ENCODE data around the gene RILPL1.
"Not testable (repeated sequence)": the region's sequence is repeated elsewhere in the genome, so short reads cannot be mapped to it uniquely, and the experiment has no call there.

Gene RILPL1

DNA sequence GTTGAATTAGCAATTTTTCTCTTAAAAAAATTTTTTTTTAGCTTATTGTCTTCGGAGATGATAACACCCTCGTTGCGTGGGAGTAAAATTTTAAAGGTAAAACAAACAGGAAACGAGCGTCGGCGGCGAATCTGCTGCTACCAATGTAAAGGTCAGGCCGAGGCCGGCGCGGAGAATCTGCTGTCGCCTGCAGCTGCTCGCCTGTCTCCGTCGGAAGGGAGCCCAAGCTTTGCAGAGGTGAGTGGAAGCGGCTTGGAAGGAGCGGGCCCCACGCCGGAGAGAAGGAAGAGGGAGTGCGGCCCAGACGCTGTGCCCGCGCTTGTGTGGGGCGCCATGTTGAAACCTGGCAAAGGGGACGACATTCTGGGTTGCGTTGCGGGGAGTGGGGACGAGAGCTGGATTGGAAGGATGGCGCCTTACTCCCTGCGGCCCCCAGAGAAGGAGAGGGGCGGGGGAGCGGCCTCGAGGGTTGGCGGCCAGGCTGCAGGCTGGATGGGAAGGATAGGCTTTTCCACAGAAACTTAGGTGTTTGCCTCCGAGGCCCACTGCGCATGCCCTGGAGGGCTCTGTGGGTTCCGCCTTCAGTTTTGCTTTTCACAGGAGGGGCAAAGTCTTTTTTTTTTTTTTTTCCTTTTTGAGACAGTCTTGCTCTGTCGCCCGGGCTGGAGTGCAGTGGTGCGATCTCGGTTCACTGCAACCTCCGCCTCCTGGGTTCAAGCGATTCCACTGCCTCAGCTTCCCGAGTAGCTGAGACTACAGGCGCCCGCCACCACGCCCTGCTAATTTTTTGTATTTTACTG is 75.3 kb downstream of the RILPL1 start, which contains the start of gene SNRNP35:
Gene SNRNP35 (plus strand): TSS at position 160 of the 800 bp plus-strand sequence. CDS start 7,402 bp downstream, outside the sequence.
- Histone ChIP-seq H3K9me3 (ENCODE audit: insufficient read depth, low read length) (no peaks in the 10 kb centered on the region), H3K9ac (ENCODE audit: insufficient read length, low read depth) (peak within 1 kb of the TSS; percentile 95), H3K4me1 (ENCODE audit: insufficient read depth, insufficient read length) (no peaks in the 10 kb centered on the region), H3K36me3 (ENCODE audit: insufficient read depth, insufficient read length, low read length) (peaks cover 18% of the 10 kb centered on the region), H3K4me3 (ENCODE audit: insufficient read length, low read depth) (peak within 1 kb of the TSS; percentile 88), H3K27me3 (ENCODE audit: insufficient read depth, insufficient read length) (no peaks in the 10 kb centered on the region)
- no peak for TF ChIP-seq ZNF274 (IDR thresholded peaks at IDR 0.05; ENCODE audit: low read depth, low read length)
- TF ChIP-seq YY1 (IDR thresholded peaks at IDR 0.05; ENCODE audit: insufficient read depth, insufficient read length), result peak; percentile 88
- DNase-seq (ENCODE audit: low read depth, low spot score), result peak; percentile 83

DNA sequence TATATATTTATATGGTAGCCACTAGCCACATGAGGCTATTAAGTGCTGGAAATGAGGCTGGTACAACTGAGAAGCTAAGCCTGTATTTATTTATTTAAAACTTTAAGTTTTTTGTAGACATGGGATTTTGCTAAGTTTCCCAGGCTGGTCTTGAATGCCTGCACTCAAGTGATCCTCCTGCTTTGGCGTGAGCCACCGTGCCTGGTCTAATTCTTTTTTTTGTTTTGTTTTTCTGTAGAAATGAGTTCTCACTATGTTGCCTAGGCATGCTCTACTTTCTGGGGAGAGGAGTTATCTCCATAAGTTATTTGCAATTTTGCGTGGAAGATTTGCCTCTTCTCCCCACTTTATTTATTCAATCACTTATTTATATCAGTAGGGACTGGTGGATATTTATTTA is 80.4 kb downstream of the RILPL1 start:
- Histone ChIP-seq H3K27me3 (ENCODE audit: insufficient read depth, insufficient read length) (no peaks in the 10 kb centered on the region), H3K9ac (ENCODE audit: insufficient read length, low read depth) (no peak overlapping the region), H3K9me3 (ENCODE audit: insufficient read depth, low read length) (no peaks in the 10 kb centered on the region), H3K36me3 (ENCODE audit: insufficient read depth, insufficient read length, low read length) (no peaks in the 10 kb centered on the region), H3K4me3 (ENCODE audit: insufficient read length, low read depth) (no peak overlapping the region), H3K4me1 (ENCODE audit: insufficient read depth, insufficient read length) (no peaks in the 10 kb centered on the region)
- TF ChIP-seq ZNF274 (IDR thresholded peaks at IDR 0.05; ENCODE audit: low read depth, low read length), result no peak
- no peak for TF ChIP-seq YY1 (IDR thresholded peaks at IDR 0.05; ENCODE audit: insufficient read depth, insufficient read length)
- no peak for TF ChIP-seq SUZ12 (IDR thresholded peaks at IDR 0.05; ENCODE audit: extremely low read depth, insufficient read depth, insufficient read length)
- no peak for DNase-seq (ENCODE audit: low read depth, low spot score)

DNA sequence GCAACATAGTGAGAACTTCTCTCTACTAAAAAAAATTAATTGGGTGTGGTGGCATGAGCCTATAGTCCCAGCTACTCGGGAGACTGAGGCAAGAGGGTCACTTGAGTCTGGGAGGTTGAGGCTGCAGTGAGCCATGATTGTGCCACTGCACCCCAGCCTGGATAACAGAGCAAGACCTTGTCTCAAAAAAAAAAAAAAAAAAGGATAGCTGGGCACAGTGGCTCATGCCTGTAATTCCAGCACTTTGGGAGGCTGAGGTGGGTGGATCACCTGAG is 81.3 kb downstream of the RILPL1 start:
- H3K4me3 ChIP-seq (ENCODE audit: insufficient read length, low read depth); H3K9ac ChIP-seq (ENCODE audit: insufficient read length, low read depth); H3K36me3 ChIP-seq (ENCODE audit: insufficient read depth, insufficient read length, low read length); H3K27me3 ChIP-seq (ENCODE audit: insufficient read depth, insufficient read length); H3K4me1 ChIP-seq (ENCODE audit: insufficient read depth, insufficient read length); H3K9me3 ChIP-seq (ENCODE audit: insufficient read depth, low read length); DNase-seq (ENCODE audit: low read depth, low spot score): not testable (repeated sequence)

DNA sequence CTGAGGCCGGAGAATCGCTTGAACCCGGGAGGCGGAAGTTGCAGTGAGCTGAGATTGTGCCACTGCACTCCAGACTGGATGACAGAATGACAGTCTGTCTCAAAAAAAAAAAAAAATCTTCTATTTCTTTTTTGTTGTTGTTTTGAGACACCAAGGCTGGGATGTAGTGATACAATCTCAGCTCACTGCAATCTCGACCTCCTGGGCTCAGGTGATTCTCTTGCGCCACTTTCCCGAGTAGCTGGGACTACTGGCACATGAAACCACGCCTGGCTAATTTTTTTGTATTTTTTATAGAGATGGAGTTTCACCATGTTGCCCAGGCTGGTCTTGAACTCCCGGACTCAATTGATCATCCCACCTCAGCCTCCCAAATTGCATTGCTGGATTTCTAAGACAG is 82.9 kb downstream of the RILPL1 start:
- no peaks in the 10 kb centered on the region for H3K36me3 ChIP-seq (ENCODE audit: insufficient read depth, insufficient read length, low read length)
- DNase-seq (ENCODE audit: low read depth, low spot score), result no peak
- no peak overlapping the region for H3K4me3 ChIP-seq (ENCODE audit: insufficient read length, low read depth)
- no peak overlapping the region for H3K9ac ChIP-seq (ENCODE audit: insufficient read length, low read depth)
- no peaks in the 10 kb centered on the region for H3K4me1 ChIP-seq (ENCODE audit: insufficient read depth, insufficient read length)
- H3K9me3 ChIP-seq (ENCODE audit: insufficient read depth, low read length), result no peaks in the 10 kb centered on the region
- TF ChIP-seq ZNF274 (IDR thresholded peaks at IDR 0.05; ENCODE audit: low read depth, low read length) (no peak), SUZ12 (IDR thresholded peaks at IDR 0.05; ENCODE audit: extremely low read depth, insufficient read depth, insufficient read length) (no peak), YY1 (IDR thresholded peaks at IDR 0.05; ENCODE audit: insufficient read depth, insufficient read length) (no peak)
- H3K27me3 ChIP-seq (ENCODE audit: insufficient read depth, insufficient read length), result no peaks in the 10 kb centered on the region

DNA sequence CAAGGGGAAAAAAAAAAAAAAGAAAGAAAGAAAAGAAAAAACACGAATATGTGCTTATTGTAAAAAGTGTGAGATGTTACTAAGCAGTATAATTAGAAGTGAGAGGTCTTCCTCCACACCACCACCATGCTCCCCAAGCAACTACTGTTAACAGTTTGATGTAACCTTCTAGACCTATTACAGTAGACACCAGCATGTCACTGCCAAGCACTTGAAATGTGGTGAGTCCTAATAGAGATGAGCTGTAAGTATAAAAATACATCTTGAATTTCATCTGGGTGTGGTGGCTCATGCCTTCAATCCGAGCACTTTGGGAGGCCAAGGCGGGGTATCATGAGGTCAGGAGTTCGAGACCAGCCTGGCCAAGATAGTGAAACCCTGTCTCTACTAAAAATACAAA is 83.7 kb downstream of the RILPL1 start:
- no peak overlapping the region for H3K9ac ChIP-seq (ENCODE audit: insufficient read length, low read depth)
- H3K36me3 ChIP-seq (ENCODE audit: insufficient read depth, insufficient read length, low read length), result no peaks in the 10 kb centered on the region
- no peak overlapping the region for H3K4me3 ChIP-seq (ENCODE audit: insufficient read length, low read depth)
- H3K9me3 ChIP-seq (ENCODE audit: insufficient read depth, low read length), result no peaks in the 10 kb centered on the region
- DNase-seq (ENCODE audit: low read depth, low spot score), result no peak
- TF ChIP-seq SUZ12 (IDR thresholded peaks at IDR 0.05; ENCODE audit: extremely low read depth, insufficient read depth, insufficient read length) (no peak), YY1 (IDR thresholded peaks at IDR 0.05; ENCODE audit: insufficient read depth, insufficient read length) (no peak), ZNF274 (IDR thresholded peaks at IDR 0.05; ENCODE audit: low read depth, low read length) (no peak)
- peaks cover 2% of the 10 kb centered on the region for H3K4me1 ChIP-seq (ENCODE audit: insufficient read depth, insufficient read length)
- no peaks in the 10 kb centered on the region for H3K27me3 ChIP-seq (ENCODE audit: insufficient read depth, insufficient read length)

DNA sequence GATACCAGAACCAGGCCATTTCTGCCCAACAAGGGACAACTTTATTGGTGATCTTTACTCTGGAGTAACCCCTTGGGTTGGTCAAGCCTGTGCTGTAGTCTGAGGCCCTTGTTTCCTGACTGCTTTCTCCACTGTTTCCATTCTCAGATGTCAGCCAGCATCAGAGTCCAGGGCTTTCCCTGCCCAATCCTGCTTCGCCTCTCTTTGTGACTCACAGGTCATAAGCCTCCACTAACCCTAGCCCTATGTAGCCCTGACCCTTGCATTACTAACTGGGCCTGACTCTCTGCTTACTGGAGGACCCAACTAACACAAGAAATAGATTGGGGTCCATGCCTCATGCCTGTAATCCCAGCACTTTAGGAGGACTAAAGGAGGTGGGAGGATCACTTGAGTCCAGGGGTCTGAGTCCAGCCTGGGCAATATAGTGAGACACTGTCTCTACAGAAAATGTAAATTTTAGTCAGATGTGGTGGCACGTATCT is 84.2 kb downstream of the RILPL1 start:
- Histone ChIP-seq H3K36me3 (ENCODE audit: insufficient read depth, insufficient read length, low read length) (no peaks in the 10 kb centered on the region), H3K9ac (ENCODE audit: insufficient read length, low read depth) (no peak overlapping the region), H3K27me3 (ENCODE audit: insufficient read depth, insufficient read length) (no peaks in the 10 kb centered on the region), H3K4me3 (ENCODE audit: insufficient read length, low read depth) (no peak overlapping the region), H3K4me1 (ENCODE audit: insufficient read depth, insufficient read length) (peaks cover 2% of the 10 kb centered on the region), H3K9me3 (ENCODE audit: insufficient read depth, low read length) (no peaks in the 10 kb centered on the region)
- TF ChIP-seq YY1 (IDR thresholded peaks at IDR 0.05; ENCODE audit: insufficient read depth, insufficient read length), result no peak
- no peak for TF ChIP-seq SUZ12 (IDR thresholded peaks at IDR 0.05; ENCODE audit: extremely low read depth, insufficient read depth, insufficient read length)
- TF ChIP-seq ZNF274 (IDR thresholded peaks at IDR 0.05; ENCODE audit: low read depth, low read length), result no peak
- no peak for DNase-seq (ENCODE audit: low read depth, low spot score)

DNA sequence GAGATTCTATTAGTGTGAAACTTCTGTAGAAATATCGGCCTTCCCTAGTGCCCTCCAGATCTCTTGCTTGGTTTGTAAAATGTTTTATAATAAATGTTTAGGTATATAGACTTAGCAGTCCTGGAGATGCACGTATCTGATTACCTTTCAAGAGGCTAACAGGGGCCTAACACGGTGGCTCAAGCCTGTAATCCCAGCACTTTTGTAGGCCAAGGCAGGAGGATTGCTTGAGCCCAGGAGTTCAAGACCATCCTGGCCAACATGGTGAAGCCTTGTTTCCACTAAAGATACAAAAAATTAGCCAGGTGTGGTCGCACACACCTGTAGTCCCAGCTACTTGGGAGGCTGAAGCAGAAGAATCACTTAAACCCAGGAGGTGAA is 87.2 kb downstream of the RILPL1 start:
- no peaks in the 10 kb centered on the region for H3K9me3 ChIP-seq (ENCODE audit: insufficient read depth, low read length)
- H3K9ac ChIP-seq (ENCODE audit: insufficient read length, low read depth), result no peak overlapping the region
- DNase-seq (ENCODE audit: low read depth, low spot score), result no peak
- no peak for TF ChIP-seq ZNF274 (IDR thresholded peaks at IDR 0.05; ENCODE audit: low read depth, low read length)
- no peak for TF ChIP-seq SUZ12 (IDR thresholded peaks at IDR 0.05; ENCODE audit: extremely low read depth, insufficient read depth, insufficient read length)
- TF ChIP-seq YY1 (IDR thresholded peaks at IDR 0.05; ENCODE audit: insufficient read depth, insufficient read length), result no peak
- no peak overlapping the region for H3K4me3 ChIP-seq (ENCODE audit: insufficient read length, low read depth)
- H3K36me3 ChIP-seq (ENCODE audit: insufficient read depth, insufficient read length, low read length), result no peaks in the 10 kb centered on the region
- H3K27me3 ChIP-seq (ENCODE audit: insufficient read depth, insufficient read length), result no peaks in the 10 kb centered on the region
- H3K4me1 ChIP-seq (ENCODE audit: insufficient read depth, insufficient read length), result peaks cover 2% of the 10 kb centered on the region
